Heart left ventricle (tissue), 13 donors: ENCODE measurements around the gene SMC5.

Experiments
- POLR2A ChIP-seq, 2 donors: fragments of 450-650 bp; IDR thresholded peaks; one replicate each; pipeline ENCODE4 v1.6.1; 2017; ENCODE audit warnings: antibody characterized with exemption in 2 of 2, mild to moderate bottlenecking in 2 of 2, moderate library complexity in 2 of 2
- TF ChIP-seq, protein P1 (sequence below), 12 donors: fragments of 200-600 bp; sonication (generic) in 4 of 12; IDR thresholded peaks; one replicate each; pipeline versions ENCODE4 v1.5.0 to v1.8.0; 2018 to 2022; ENCODE audit warnings: antibody characterized with exemption in 12 of 12, mild to moderate bottlenecking in 5 of 12
- donor health status: ischemic (EF 13 %, LVEDD 7.1; RV severe dilation, severe dysfunction).
- donor health status: DM: no; HTN: yes; CAD: no.
- donor health status: DM: no; HTN: no; CAD: no.
- donor health status: ischemic (EF 25% LVEDD 6.9; RV normal size, moderate dysfunction).
- donor health status: ischemic (EF 25% LVEDD 5.7; RV mildly dilated, moderate dysfunction).
- donor health status: ischemic (EF 35%, LVEDD 5.7; RV mildly dilated, moderate dysfunction).
- donor health status: nonischemic (EF 11% LVEDD 7.7; RV severe dilation, severe dysfunction).
- donor health status: DM: yes; HTN: yes; CAD: no.
- donor health status: PGD.
- donor health status: ischemic (EF 29% LVEDD 5.4; RV normal size, mild dysfunction).
- donor health status: nonischemic (EF 23%, LVEDD 6.1; RV moderate dilation, normal function).

DNA sequence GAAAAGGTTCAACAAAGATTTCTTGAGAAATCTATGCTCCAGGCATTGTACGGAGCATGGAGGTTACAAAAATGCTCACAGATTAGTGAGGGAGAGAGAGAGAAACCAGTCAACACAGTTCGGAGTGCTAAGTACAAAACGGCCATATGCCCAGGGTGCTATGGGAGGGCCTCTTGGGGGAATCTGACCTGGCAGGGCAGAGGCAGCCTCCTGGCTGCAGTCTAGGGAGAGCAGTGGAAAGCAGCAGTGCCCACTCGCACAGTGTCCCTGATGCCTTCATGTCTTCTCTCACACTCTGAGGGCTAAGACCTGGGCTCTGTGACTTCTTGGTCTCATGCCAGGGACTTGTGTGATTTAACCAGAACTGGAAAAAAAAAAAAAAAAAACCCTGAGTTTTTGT lies 29.8 kb upstream of the SMC5 start:
- TF ChIP-seq, protein P1, sequence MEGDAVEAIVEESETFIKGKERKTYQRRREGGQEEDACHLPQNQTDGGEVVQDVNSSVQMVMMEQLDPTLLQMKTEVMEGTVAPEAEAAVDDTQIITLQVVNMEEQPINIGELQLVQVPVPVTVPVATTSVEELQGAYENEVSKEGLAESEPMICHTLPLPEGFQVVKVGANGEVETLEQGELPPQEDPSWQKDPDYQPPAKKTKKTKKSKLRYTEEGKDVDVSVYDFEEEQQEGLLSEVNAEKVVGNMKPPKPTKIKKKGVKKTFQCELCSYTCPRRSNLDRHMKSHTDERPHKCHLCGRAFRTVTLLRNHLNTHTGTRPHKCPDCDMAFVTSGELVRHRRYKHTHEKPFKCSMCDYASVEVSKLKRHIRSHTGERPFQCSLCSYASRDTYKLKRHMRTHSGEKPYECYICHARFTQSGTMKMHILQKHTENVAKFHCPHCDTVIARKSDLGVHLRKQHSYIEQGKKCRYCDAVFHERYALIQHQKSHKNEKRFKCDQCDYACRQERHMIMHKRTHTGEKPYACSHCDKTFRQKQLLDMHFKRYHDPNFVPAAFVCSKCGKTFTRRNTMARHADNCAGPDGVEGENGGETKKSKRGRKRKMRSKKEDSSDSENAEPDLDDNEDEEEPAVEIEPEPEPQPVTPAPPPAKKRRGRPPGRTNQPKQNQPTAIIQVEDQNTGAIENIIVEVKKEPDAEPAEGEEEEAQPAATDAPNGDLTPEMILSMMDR (IDR thresholded peaks at IDR 0.05): no peak
- no peak for TF ChIP-seq POLR2A (IDR thresholded peaks at IDR 0.05)
